Measurements from ENCODE around the gene PDCD1LG2. TPM values are rescaled to one million over a fixed set of nuclear protein-coding genes. Genes with fewer than 3 reads are reported as not detected.

Gene PDCD1LG2
- total RNA-seq, 1 experiment from 2014 or later, result not detected

- Histone ChIP-seq H3K4me1 (ENCODE audit: control insufficient read depth, insufficient read depth, low read length) (no peaks in the 10 kb centered on the region), H3K27me3 (ENCODE audit: control insufficient read depth, insufficient read depth, low read length) (no peaks in the 10 kb centered on the region), H3K4me3 (ENCODE audit: low read depth in 2 of 2, low read length in 2 of 2) (no peak overlapping the region), H3K36me3 (ENCODE audit: control insufficient read depth, insufficient read depth, low read length) (no peaks in the 10 kb centered on the region), H3K9me3 (ENCODE audit: control insufficient read depth, insufficient read depth, low read depth, low read length) (no peaks in the 10 kb centered on the region), H3K27ac (ENCODE audit: low read length) (no peak overlapping the region)
- TF ChIP-seq SIN3A (IDR thresholded peaks at IDR 0.05; ENCODE audit: borderline replicate concordance, insufficient read depth, low read depth, low read length), result no peak
- no peak for TF ChIP-seq REST (IDR thresholded peaks at IDR 0.05; ENCODE audit: insufficient read depth in 1 of 2, low read depth in 2 of 2, low read length in 1 of 2)
- TF ChIP-seq POLR2AphosphoS5 (IDR thresholded peaks at IDR 0.05; ENCODE audit: low read depth, low read length), result no peak
- TF ChIP-seq TCF7L2 (IDR thresholded peaks at IDR 0.05; ENCODE audit: low read depth, low read length), result no peak
- TF ChIP-seq, protein P1, sequence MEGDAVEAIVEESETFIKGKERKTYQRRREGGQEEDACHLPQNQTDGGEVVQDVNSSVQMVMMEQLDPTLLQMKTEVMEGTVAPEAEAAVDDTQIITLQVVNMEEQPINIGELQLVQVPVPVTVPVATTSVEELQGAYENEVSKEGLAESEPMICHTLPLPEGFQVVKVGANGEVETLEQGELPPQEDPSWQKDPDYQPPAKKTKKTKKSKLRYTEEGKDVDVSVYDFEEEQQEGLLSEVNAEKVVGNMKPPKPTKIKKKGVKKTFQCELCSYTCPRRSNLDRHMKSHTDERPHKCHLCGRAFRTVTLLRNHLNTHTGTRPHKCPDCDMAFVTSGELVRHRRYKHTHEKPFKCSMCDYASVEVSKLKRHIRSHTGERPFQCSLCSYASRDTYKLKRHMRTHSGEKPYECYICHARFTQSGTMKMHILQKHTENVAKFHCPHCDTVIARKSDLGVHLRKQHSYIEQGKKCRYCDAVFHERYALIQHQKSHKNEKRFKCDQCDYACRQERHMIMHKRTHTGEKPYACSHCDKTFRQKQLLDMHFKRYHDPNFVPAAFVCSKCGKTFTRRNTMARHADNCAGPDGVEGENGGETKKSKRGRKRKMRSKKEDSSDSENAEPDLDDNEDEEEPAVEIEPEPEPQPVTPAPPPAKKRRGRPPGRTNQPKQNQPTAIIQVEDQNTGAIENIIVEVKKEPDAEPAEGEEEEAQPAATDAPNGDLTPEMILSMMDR (IDR thresholded peaks at IDR 0.05), result no peak
- CTCF ChIA-PET, result no interaction called here
- BruUV-seq (replicated peaks), result no TSS peak
- ATAC-seq (no peak), DNase-seq (ENCODE audit: low read depth, low spot score) (no peak)
- in situ Hi-C loops (cut with HindIII; ENCODE audit: low pct_unique_long_range_greater_than_20kb, low sequenced_read_pairs), result no loop called here
- intact Hi-C loops (cut with micrococcal nuclease; ENCODE audit: unreplicated experiment), result no loop called here
- POLR2A ChIA-PET, result no interaction called here
Observed at GRCh38 chr9:5518171-5518936, 8.0 kb downstream of the PDCD1LG2 start.

DNA sequence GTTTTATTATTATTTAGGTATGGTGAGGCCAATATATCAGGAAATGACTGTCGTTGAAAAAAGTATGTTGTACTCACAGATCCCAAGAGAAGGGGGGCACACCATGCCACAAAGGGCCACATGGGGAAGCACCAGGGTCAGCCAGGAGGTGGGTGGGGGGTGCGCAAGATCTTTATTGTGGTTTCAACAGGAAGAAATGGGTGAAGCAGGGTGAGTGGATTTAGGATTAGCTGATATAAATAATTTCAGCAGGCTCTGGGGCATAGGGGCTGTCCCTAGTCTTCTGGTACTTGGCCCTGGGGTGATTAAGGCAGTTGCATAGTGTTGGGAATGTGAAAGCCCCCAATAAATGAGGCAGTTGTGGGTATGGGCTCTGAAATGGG is 8.6 kb downstream of the PDCD1LG2 start:
- H3K27me3 ChIP-seq (ENCODE audit: control insufficient read depth, insufficient read depth, low read length), result no peaks in the 10 kb centered on the region
- no peaks in the 10 kb centered on the region for H3K9me3 ChIP-seq (ENCODE audit: control insufficient read depth, insufficient read depth, low read depth, low read length)
- no peak overlapping the region for H3K4me3 ChIP-seq (ENCODE audit: low read depth in 2 of 2, low read length in 2 of 2)
- ChIA-PET POLR2A (no interaction called here), CTCF (no interaction called here)
- no TSS peak for BruUV-seq (replicated peaks)
- intact Hi-C loops (cut with micrococcal nuclease; ENCODE audit: unreplicated experiment) (no loop called here), in situ Hi-C loops (cut with HindIII; ENCODE audit: low pct_unique_long_range_greater_than_20kb, low sequenced_read_pairs) (no loop called here)
- ATAC-seq (no peak), DNase-seq (ENCODE audit: low read depth, low spot score) (no peak)
- no peaks in the 10 kb centered on the region for H3K36me3 ChIP-seq (ENCODE audit: control insufficient read depth, insufficient read depth, low read length)
- no peak for TF ChIP-seq SIN3A (IDR thresholded peaks at IDR 0.05; ENCODE audit: borderline replicate concordance, insufficient read depth, low read depth, low read length)
- no peak for TF ChIP-seq POLR2AphosphoS5 (IDR thresholded peaks at IDR 0.05; ENCODE audit: low read depth, low read length)
- TF ChIP-seq, protein P1 (IDR thresholded peaks at IDR 0.05), result no peak
- TF ChIP-seq TCF7L2 (IDR thresholded peaks at IDR 0.05; ENCODE audit: low read depth, low read length), result no peak
- no peak for TF ChIP-seq REST (IDR thresholded peaks at IDR 0.05; ENCODE audit: insufficient read depth in 1 of 2, low read depth in 2 of 2, low read length in 1 of 2)
- no peaks in the 10 kb centered on the region for H3K4me1 ChIP-seq (ENCODE audit: control insufficient read depth, insufficient read depth, low read length)
- H3K27ac ChIP-seq (ENCODE audit: low read length), result no peak overlapping the region

Data from Panc1 (cell line).